Endothelial cell of umbilical vein (primary cell): ENCODE results near the gene NFKB1.

ENCODE experiments used
- CTCF ChIP-seq, 2 donors: IDR thresholded peaks; 1 replicate in 1 of 2; 2 replicates in 1 of 2; pipeline ENCODE4 v1.5.1; 2011; ENCODE audit warnings: low read length in 2 of 2, mild to moderate bottlenecking in 2 of 2, moderate library complexity in 2 of 2, control low read depth in 1 of 2, inconsistent platforms in 1 of 2, low read depth in 1 of 2; ENCODE audit not compliant: insufficient read depth in 1 of 2; ENCODE audit errors: extremely low read depth in 1 of 2
- JUN ChIP-seq: IDR thresholded peaks from 2 replicates; pipeline ENCODE4 v1.6.1; 2011; ENCODE audit warnings: borderline replicate concordance, low read depth; ENCODE audit not compliant: insufficient read length, insufficient read depth

DNA sequence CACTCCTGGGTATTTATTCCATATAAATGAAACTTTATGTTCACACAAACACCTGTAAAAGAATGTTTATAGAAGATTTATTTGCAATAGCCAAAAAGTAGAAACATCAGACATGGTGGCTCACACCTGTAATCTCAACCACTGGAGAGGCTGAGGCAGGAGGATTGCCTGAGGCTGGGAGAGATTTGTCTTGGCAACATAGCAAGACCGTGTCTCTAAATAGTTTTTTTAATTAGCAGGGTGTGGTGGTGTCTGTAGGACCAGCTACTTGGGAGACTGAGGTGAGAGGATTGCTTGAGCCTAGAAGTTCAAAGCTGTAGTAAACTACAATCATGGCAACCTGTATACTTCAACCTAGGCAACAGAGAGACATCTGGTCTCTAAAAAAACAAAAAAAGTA is 27.7 kb upstream of the NFKB1 start:
- TF ChIP-seq JUN (no peak), CTCF (IDR thresholded peaks at IDR 0.05; ENCODE audit: extremely low read depth in 1 of 2, insufficient read depth in 1 of 2, low read depth in 1 of 2, low read length in 2 of 2) (no peak)
